HL-60 (cell line): Measurements from ENCODE around the gene FBXO28.

ENCODE experiments used
- GABPA ChIP-seq: IDR thresholded peaks from 2 replicates; pipeline ENCODE4 v1.6.1; 2012; ENCODE audit warnings: low read depth
- POLR2AphosphoS5 ChIP-seq: IDR thresholded peaks from 2 replicates; pipeline ENCODE4 v1.6.1; 2012; ENCODE audit warnings: low read depth
- TF ChIP-seq, protein P1 (sequence below): IDR thresholded peaks from one replicate; pipeline ENCODE4 v1.5.1; 2011; ENCODE audit warnings: low read length, control low read depth, inconsistent platforms; ENCODE audit not compliant: insufficient read depth

DNA sequence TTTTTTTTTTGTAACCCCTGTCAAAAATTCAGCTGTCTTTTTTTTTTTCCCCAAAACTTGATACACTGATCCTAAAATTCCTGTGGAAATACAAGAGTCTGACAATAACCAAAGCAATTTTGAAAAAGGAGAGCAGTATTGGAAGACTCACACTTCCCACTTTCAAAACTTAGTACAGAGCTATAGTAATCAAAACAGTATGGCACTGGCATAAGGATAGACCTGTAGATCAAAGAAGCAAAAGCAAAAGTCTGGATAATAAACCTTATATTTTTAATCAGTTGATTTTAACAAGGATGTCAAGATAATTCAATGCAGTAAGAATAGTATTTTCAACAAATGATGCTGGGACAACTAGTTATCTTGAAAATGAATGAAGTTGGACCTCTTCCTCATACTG lies 17.3 kb downstream of the FBXO28 start:
- TF ChIP-seq, protein P1, sequence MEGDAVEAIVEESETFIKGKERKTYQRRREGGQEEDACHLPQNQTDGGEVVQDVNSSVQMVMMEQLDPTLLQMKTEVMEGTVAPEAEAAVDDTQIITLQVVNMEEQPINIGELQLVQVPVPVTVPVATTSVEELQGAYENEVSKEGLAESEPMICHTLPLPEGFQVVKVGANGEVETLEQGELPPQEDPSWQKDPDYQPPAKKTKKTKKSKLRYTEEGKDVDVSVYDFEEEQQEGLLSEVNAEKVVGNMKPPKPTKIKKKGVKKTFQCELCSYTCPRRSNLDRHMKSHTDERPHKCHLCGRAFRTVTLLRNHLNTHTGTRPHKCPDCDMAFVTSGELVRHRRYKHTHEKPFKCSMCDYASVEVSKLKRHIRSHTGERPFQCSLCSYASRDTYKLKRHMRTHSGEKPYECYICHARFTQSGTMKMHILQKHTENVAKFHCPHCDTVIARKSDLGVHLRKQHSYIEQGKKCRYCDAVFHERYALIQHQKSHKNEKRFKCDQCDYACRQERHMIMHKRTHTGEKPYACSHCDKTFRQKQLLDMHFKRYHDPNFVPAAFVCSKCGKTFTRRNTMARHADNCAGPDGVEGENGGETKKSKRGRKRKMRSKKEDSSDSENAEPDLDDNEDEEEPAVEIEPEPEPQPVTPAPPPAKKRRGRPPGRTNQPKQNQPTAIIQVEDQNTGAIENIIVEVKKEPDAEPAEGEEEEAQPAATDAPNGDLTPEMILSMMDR = no peak
- TF ChIP-seq GABPA (no peak), POLR2AphosphoS5 (no peak)
